Neutrophil (primary cell): ENCODE measurements around the gene LETM1.

ENCODE experiments used
- H3K27ac ChIP-seq: fragments of 200-600 bp; sonication (generic); 2 replicates; pipeline ENCODE4 v1.5.1; 2016; ENCODE audit warnings: mild to moderate bottlenecking, moderate library complexity
- H3K27me3 ChIP-seq: fragments of 200-600 bp; sonication (generic); 2 replicates; pipeline ENCODE4 v1.6.0; 2016; ENCODE audit warnings: mild to moderate bottlenecking
- H3K36me3 ChIP-seq: fragments of 200-600 bp; sonication (generic); 2 replicates; pipeline ENCODE4 v1.5.1; 2017
- H3K4me1 ChIP-seq, 2 experiments: fragments of 200-600 bp in 1 of 2; sonication (generic) in 1 of 2; 1 replicate in 1 of 2; 2 replicates in 1 of 2; pipeline versions ENCODE4 v1.5.1 to v1.6.1; 2013 to 2016; ENCODE audit warnings: low read depth in 1 of 2, low read length in 1 of 2, mild to moderate bottlenecking in 1 of 2, moderate library complexity in 1 of 2; ENCODE audit not compliant: control insufficient read depth in 1 of 2, insufficient read depth in 1 of 2
- H3K4me3 ChIP-seq, 2 experiments: fragments of 200-600 bp in 1 of 2; sonication (generic) in 1 of 2; 1 replicate in 1 of 2; 2 replicates in 1 of 2; pipeline ENCODE4 v1.5.1; 2013 to 2016; ENCODE audit warnings: low read depth in 1 of 2, low read length in 1 of 2, mild to moderate bottlenecking in 1 of 2, moderate library complexity in 1 of 2
- H3K9me3 ChIP-seq: fragments of 200-600 bp; sonication (generic); 2 replicates; pipeline ENCODE4 v1.5.1; 2016
- TF ChIP-seq, protein P1 (sequence below): fragments of 200-600 bp; sonication (generic); IDR thresholded peaks from 2 replicates; pipeline ENCODE4 v1.5.1; 2016; ENCODE audit warnings: antibody characterized with exemption

The LETM1 gene

GRCh38 chr4:1778642-1779392, 77.1 kb downstream of the LETM1 start:
- H3K9me3 ChIP-seq = no peaks in the 10 kb centered on the region
- H3K27ac ChIP-seq = no peak overlapping the region
- H3K36me3 ChIP-seq = no peaks in the 10 kb centered on the region
- no peaks in the 10 kb centered on the region for H3K4me1 ChIP-seq
- TF ChIP-seq, protein P1, sequence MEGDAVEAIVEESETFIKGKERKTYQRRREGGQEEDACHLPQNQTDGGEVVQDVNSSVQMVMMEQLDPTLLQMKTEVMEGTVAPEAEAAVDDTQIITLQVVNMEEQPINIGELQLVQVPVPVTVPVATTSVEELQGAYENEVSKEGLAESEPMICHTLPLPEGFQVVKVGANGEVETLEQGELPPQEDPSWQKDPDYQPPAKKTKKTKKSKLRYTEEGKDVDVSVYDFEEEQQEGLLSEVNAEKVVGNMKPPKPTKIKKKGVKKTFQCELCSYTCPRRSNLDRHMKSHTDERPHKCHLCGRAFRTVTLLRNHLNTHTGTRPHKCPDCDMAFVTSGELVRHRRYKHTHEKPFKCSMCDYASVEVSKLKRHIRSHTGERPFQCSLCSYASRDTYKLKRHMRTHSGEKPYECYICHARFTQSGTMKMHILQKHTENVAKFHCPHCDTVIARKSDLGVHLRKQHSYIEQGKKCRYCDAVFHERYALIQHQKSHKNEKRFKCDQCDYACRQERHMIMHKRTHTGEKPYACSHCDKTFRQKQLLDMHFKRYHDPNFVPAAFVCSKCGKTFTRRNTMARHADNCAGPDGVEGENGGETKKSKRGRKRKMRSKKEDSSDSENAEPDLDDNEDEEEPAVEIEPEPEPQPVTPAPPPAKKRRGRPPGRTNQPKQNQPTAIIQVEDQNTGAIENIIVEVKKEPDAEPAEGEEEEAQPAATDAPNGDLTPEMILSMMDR = no peak
- no peaks in the 10 kb centered on the region for H3K27me3 ChIP-seq
- no peak overlapping the region for H3K4me3 ChIP-seq

DNA sequence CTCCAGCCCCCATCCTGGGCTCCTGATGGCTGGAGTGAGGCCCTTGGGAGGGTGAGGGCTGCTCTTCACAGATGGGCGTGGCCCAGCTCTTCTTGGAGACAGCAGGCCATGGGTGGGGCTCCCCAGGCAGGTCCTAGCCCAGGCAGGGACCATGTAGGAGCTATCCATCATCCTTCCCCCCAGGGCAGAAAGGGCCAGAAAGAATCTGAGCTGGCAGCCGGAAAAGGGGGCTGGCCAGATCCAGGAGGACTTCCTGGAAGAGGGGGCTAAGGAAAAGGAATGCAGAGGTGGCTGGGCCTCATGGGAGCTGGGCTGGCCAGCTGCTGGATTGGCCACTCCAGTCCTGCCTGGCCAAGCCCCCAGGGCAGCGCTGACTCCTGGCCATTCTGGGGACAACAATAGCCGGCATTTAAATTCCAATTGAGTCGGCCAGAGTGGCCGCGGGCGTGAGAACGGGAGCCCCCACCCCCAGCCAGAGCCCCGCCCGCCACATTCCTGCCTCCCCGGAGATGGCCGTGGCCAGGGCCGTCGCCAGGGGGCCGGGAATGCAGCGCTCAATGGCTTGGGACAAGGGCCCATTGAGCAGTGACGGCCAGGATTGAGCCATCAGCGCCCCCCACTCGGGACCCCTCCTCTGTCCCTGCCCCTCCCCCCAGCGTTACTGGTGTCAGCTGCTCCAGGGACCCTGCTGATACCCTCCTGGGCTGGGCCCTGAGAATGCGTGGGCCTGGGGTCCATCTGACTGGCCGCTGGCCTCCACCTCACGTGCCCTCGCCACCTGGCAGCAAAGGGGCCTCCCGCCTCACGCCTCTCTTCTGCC, 77.9 kb downstream of the LETM1 start:
- no peak overlapping the region for H3K27ac ChIP-seq
- peaks cover 6% of the 10 kb centered on the region for H3K27me3 ChIP-seq
- no peaks in the 10 kb centered on the region for H3K4me1 ChIP-seq
- no peak overlapping the region for H3K4me3 ChIP-seq
- no peaks in the 10 kb centered on the region for H3K36me3 ChIP-seq
- TF ChIP-seq, protein P1 = no peak
- no peaks in the 10 kb centered on the region for H3K9me3 ChIP-seq

DNA sequence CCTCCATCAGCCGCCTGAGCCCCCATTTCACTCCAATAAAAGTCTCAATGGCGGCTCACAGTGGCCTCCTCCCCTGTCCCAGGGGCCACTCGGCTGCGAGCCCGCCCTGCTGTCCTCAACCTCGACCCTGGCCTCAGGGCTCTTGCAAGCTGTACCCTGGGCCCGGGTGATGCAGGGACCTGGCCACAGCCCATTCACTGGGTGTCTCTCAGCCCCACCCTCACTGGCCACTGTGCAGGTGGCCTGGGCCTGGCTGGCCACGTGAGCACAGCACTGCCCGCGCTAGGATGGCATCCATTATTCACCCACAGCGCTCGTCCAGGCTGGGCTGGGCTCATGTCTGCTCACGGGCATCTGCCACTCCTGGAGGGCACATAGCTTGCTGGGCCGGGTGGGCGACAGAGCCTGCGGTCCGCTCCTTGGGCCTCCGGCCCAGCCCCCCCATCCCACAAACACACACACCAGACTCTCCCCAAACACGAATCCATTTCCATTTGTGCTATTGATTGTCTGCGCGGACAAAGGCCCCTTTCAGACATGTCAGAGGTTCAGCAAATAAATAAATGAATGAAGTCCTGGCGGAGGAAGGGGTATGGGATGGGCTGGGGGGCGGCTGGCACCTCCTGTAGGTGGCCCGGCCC, 79.3 kb downstream of the LETM1 start:
- Histone ChIP-seq H3K4me3 (no peak overlapping the region), H3K9me3 (no peaks in the 10 kb centered on the region), H3K27ac (no peak overlapping the region), H3K27me3 (peaks cover 20% of the 10 kb centered on the region), H3K4me1 (no peaks in the 10 kb centered on the region), H3K36me3 (no peaks in the 10 kb centered on the region)
- TF ChIP-seq, protein P1 = no peak

GRCh38 chr4:1775731-1776500, 80.0 kb downstream of the LETM1 start:
- H3K9me3 ChIP-seq = no peaks in the 10 kb centered on the region

More at GRCh38 chr4:1775731-1776500, 80.0 kb downstream of the LETM1 start:
- peaks cover 27% of the 10 kb centered on the region for H3K27me3 ChIP-seq
- H3K4me3 ChIP-seq = no peak overlapping the region
- TF ChIP-seq, protein P1 = no peak
- H3K27ac ChIP-seq = no peak overlapping the region
- no peaks in the 10 kb centered on the region for H3K4me1 ChIP-seq
- no peaks in the 10 kb centered on the region for H3K36me3 ChIP-seq
